OCI-LY1 (cell line): ENCODE measurements around the gene SPACA7.

Source experiments
- EZH2 ChIP-seq: fragments of 200-600 bp; sonication (generic), shearing (Covaris generic); IDR thresholded peaks from 2 replicates; pipeline ENCODE4 v1.8.0; 2017; ENCODE audit warnings: borderline replicate concordance, mixed run types, mild to moderate bottlenecking, antibody characterized with exemption, low read length, moderate library complexity, mixed read lengths
- TF ChIP-seq, protein P1 (sequence below): fragments of 200-600 bp; sonication (generic), shearing (Covaris generic); IDR thresholded peaks from 2 replicates; pipeline ENCODE4 v1.5.1; 2017; ENCODE audit warnings: mild to moderate bottlenecking, antibody characterized with exemption, low read length, moderate library complexity, mixed read lengths

- TF ChIP-seq, protein P1, sequence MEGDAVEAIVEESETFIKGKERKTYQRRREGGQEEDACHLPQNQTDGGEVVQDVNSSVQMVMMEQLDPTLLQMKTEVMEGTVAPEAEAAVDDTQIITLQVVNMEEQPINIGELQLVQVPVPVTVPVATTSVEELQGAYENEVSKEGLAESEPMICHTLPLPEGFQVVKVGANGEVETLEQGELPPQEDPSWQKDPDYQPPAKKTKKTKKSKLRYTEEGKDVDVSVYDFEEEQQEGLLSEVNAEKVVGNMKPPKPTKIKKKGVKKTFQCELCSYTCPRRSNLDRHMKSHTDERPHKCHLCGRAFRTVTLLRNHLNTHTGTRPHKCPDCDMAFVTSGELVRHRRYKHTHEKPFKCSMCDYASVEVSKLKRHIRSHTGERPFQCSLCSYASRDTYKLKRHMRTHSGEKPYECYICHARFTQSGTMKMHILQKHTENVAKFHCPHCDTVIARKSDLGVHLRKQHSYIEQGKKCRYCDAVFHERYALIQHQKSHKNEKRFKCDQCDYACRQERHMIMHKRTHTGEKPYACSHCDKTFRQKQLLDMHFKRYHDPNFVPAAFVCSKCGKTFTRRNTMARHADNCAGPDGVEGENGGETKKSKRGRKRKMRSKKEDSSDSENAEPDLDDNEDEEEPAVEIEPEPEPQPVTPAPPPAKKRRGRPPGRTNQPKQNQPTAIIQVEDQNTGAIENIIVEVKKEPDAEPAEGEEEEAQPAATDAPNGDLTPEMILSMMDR = no peak
- TF ChIP-seq EZH2 = no peak
Observed at GRCh38 chr13:112447306-112447705, 71.2 kb downstream of the SPACA7 start.
